Vagina (tissue), 2 donors: Measurements from ENCODE around the gene ZNF358.

Experiments
- POLR2A ChIP-seq, 2 donors: fragments of 450-650 bp; IDR thresholded peaks; one replicate each; pipeline ENCODE4 v1.6.1; 2017; ENCODE audit warnings: antibody characterized with exemption in 2 of 2, mild to moderate bottlenecking in 2 of 2, moderate library complexity in 2 of 2
- POLR2AphosphoS5 ChIP-seq, 2 donors: sonication (generic); formaldehyde crosslinking; IDR thresholded peaks; one replicate each; pipeline ENCODE4 v1.9.0; 2017; ENCODE audit warnings: antibody characterized with exemption in 2 of 2, mild to moderate bottlenecking in 2 of 2, low read depth in 1 of 2; ENCODE audit not compliant: insufficient read depth in 1 of 2
- TF ChIP-seq, protein P1 (sequence below), 3 experiments: fragments of 450-650 bp in 2 of 3; fragments of 200-600 bp in 1 of 3; sonication (generic) in 1 of 3; IDR thresholded peaks; one replicate each; pipeline ENCODE4 v1.5.1; 2017 to 2019; ENCODE audit warnings: antibody characterized with exemption in 3 of 3, mild to moderate bottlenecking in 2 of 3, moderate library complexity in 2 of 3

- TF ChIP-seq, protein P1, sequence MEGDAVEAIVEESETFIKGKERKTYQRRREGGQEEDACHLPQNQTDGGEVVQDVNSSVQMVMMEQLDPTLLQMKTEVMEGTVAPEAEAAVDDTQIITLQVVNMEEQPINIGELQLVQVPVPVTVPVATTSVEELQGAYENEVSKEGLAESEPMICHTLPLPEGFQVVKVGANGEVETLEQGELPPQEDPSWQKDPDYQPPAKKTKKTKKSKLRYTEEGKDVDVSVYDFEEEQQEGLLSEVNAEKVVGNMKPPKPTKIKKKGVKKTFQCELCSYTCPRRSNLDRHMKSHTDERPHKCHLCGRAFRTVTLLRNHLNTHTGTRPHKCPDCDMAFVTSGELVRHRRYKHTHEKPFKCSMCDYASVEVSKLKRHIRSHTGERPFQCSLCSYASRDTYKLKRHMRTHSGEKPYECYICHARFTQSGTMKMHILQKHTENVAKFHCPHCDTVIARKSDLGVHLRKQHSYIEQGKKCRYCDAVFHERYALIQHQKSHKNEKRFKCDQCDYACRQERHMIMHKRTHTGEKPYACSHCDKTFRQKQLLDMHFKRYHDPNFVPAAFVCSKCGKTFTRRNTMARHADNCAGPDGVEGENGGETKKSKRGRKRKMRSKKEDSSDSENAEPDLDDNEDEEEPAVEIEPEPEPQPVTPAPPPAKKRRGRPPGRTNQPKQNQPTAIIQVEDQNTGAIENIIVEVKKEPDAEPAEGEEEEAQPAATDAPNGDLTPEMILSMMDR (IDR thresholded peaks at IDR 0.05): no peak
- no peak for TF ChIP-seq POLR2A (IDR thresholded peaks at IDR 0.05)
- no peak for TF ChIP-seq POLR2AphosphoS5 (IDR thresholded peaks at IDR 0.05; ENCODE audit: insufficient read depth in 1 of 2, low read depth in 1 of 2)
Measured at GRCh38 chr19:7505682-7506384, 10.1 kb upstream of the ZNF358 start.
